ENCODE measurements around the gene KRT20. TPM values are rescaled to one million over a fixed set of nuclear protein-coding genes. Genes with fewer than 3 reads are reported as not detected.

Gene KRT20
- total RNA-seq, 1 experiment from 2014 or later: 0.13 TPM

- Histone ChIP-seq H3K9me3 (ENCODE audit: control insufficient read depth, insufficient read depth, low read depth, low read length) (no peaks in the 10 kb centered on the region), H3K27me3 (ENCODE audit: control insufficient read depth, insufficient read depth, low read length) (no peaks in the 10 kb centered on the region; the same call in 1 of the 2 replicates), H3K36me3 (ENCODE audit: control insufficient read depth, insufficient read depth, low read length) (no peaks in the 10 kb centered on the region), H3K27ac (ENCODE audit: low read length) (no peak overlapping the region), H3K4me3 (ENCODE audit: low read depth in 2 of 2, low read length in 2 of 2) (no peak overlapping the region), H3K4me1 (ENCODE audit: control insufficient read depth, insufficient read depth, low read length) (peaks cover 8% of the 10 kb centered on the region; the same call in 1 of the 2 replicates)
- POLR2A ChIA-PET: interaction anchor here (0.5 kb wide), 1 partner anchor 521 kb away, joined by 6 read pairs; no protein-coding TSS in a partner anchor
- in situ Hi-C loops (cut with HindIII; ENCODE audit: low pct_unique_long_range_greater_than_20kb, low sequenced_read_pairs): no loop called here
- ATAC-seq (no peak), DNase-seq (ENCODE audit: low read depth, low spot score) (no peak)
- BruUV-seq (replicated peaks): no TSS peak
- CTCF ChIA-PET: no interaction called here
- intact Hi-C loops (cut with micrococcal nuclease; ENCODE audit: unreplicated experiment): no loop called here
- TF ChIP-seq POLR2AphosphoS5 (IDR thresholded peaks at IDR 0.05; ENCODE audit: low read depth, low read length): no peak
- TF ChIP-seq, protein P1, sequence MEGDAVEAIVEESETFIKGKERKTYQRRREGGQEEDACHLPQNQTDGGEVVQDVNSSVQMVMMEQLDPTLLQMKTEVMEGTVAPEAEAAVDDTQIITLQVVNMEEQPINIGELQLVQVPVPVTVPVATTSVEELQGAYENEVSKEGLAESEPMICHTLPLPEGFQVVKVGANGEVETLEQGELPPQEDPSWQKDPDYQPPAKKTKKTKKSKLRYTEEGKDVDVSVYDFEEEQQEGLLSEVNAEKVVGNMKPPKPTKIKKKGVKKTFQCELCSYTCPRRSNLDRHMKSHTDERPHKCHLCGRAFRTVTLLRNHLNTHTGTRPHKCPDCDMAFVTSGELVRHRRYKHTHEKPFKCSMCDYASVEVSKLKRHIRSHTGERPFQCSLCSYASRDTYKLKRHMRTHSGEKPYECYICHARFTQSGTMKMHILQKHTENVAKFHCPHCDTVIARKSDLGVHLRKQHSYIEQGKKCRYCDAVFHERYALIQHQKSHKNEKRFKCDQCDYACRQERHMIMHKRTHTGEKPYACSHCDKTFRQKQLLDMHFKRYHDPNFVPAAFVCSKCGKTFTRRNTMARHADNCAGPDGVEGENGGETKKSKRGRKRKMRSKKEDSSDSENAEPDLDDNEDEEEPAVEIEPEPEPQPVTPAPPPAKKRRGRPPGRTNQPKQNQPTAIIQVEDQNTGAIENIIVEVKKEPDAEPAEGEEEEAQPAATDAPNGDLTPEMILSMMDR (IDR thresholded peaks at IDR 0.05): no peak
- no peak for TF ChIP-seq SIN3A (IDR thresholded peaks at IDR 0.05; ENCODE audit: borderline replicate concordance, insufficient read depth, low read depth, low read length)
- no peak for TF ChIP-seq TCF7L2 (IDR thresholded peaks at IDR 0.05; ENCODE audit: low read depth, low read length)
- TF ChIP-seq, protein P2, sequence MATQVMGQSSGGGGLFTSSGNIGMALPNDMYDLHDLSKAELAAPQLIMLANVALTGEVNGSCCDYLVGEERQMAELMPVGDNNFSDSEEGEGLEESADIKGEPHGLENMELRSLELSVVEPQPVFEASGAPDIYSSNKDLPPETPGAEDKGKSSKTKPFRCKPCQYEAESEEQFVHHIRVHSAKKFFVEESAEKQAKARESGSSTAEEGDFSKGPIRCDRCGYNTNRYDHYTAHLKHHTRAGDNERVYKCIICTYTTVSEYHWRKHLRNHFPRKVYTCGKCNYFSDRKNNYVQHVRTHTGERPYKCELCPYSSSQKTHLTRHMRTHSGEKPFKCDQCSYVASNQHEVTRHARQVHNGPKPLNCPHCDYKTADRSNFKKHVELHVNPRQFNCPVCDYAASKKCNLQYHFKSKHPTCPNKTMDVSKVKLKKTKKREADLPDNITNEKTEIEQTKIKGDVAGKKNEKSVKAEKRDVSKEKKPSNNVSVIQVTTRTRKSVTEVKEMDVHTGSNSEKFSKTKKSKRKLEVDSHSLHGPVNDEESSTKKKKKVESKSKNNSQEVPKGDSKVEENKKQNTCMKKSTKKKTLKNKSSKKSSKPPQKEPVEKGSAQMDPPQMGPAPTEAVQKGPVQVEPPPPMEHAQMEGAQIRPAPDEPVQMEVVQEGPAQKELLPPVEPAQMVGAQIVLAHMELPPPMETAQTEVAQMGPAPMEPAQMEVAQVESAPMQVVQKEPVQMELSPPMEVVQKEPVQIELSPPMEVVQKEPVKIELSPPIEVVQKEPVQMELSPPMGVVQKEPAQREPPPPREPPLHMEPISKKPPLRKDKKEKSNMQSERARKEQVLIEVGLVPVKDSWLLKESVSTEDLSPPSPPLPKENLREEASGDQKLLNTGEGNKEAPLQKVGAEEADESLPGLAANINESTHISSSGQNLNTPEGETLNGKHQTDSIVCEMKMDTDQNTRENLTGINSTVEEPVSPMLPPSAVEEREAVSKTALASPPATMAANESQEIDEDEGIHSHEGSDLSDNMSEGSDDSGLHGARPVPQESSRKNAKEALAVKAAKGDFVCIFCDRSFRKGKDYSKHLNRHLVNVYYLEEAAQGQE (IDR thresholded peaks at IDR 0.05; ENCODE audit: insufficient read depth in 1 of 2, low read depth in 2 of 2, low read length in 1 of 2): no peak
Measured at GRCh38 chr17:40912486-40913210, 27.6 kb upstream of the KRT20 start.

GRCh38 chr17:40910441-40910841 lies 25.4 kb upstream of the KRT20 start:
- Histone ChIP-seq H3K9me3 (ENCODE audit: control insufficient read depth, insufficient read depth, low read depth, low read length) (no peaks in the 10 kb centered on the region), H3K4me1 (ENCODE audit: control insufficient read depth, insufficient read depth, low read length) (peaks cover 8% of the 10 kb centered on the region; the same call in 1 of the 2 replicates), H3K27me3 (ENCODE audit: control insufficient read depth, insufficient read depth, low read length) (no peaks in the 10 kb centered on the region; the same call in 1 of the 2 replicates), H3K4me3 (ENCODE audit: low read depth in 2 of 2, low read length in 2 of 2) (no peak overlapping the region), H3K36me3 (ENCODE audit: control insufficient read depth, insufficient read depth, low read length) (no peaks in the 10 kb centered on the region), H3K27ac (ENCODE audit: low read length) (peak overlapping the region; percentile 41; the same call in 1 of the 2 replicates)
- in situ Hi-C loops (cut with HindIII; ENCODE audit: low pct_unique_long_range_greater_than_20kb, low sequenced_read_pairs) (no loop called here), intact Hi-C loops (cut with micrococcal nuclease; ENCODE audit: unreplicated experiment) (no loop called here)
- POLR2A ChIA-PET: no interaction called here
- TF ChIP-seq POLR2AphosphoS5 (IDR thresholded peaks at IDR 0.05; ENCODE audit: low read depth, low read length): no peak
- TF ChIP-seq, protein P1 (IDR thresholded peaks at IDR 0.05): no peak
- TF ChIP-seq SIN3A (IDR thresholded peaks at IDR 0.05; ENCODE audit: borderline replicate concordance, insufficient read depth, low read depth, low read length): no peak
- no peak for TF ChIP-seq TCF7L2 (IDR thresholded peaks at IDR 0.05; ENCODE audit: low read depth, low read length)
- TF ChIP-seq, protein P2 (IDR thresholded peaks at IDR 0.05; ENCODE audit: insufficient read depth in 1 of 2, low read depth in 2 of 2, low read length in 1 of 2): no peak
- CTCF ChIA-PET: interaction anchor here (0.7 to 2.1 kb wide), 3 partner anchors 108 to 638 kb away, joined by 3 to 11 read pairs (median 3); no protein-coding TSS in a partner anchor
- DNase-seq (ENCODE audit: low read depth, low spot score) (no peak), ATAC-seq (no peak)
- BruUV-seq (replicated peaks): no TSS peak
